K562 (cell line): Measurements from ENCODE around the gene PAH. TPM values are rescaled to one million over a fixed set of nuclear protein-coding genes. Genes with fewer than 3 reads are reported as not detected.

ENCODE experiments used
- ATAC-seq: fragments of 200-7000 bp; cut with Tn5 transposase; 3 replicates; pipeline ENCODE4 v1.9.1; 2020; ENCODE audit warnings: moderate library complexity
- BruUV-seq: library from RNA; stranded (reverse); fragments of 400-500 nt; replicated peaks from 2 replicates; lab custom pipeline; 2021; lab: Mats Ljungman, UMichigan
- CTCF ChIA-PET: fragments of 300-600 bp; formaldehyde crosslinking; extraction: SDS; loops from one replicate; lab custom pipeline; 2021; ENCODE audit warnings: low intra/inter-chr PET ratio; lab: Yijun Ruan, JAX
- POLR2A ChIA-PET: fragments of 300-600, 350-650 bp; sonication (Branson Sonifier 250); formaldehyde crosslinking; extraction: SDS; loops from one replicate; lab custom pipeline; 2021; ENCODE audit warnings: antibody characterized with exemption, inconsistent platforms; lab: Yijun Ruan, JAX
- DNase-seq, 4 experiments: peaks; one replicate each; pipeline versions ENCODE4 v3.0.0 to v3.0.0-alpha.2; 2011 to 2018; ENCODE audit warnings: low spot score in 3 of 4, mixed read lengths in 3 of 4; ENCODE audit errors: extremely low read depth in 1 of 4
- FAIRE-seq: peaks from 2 replicates; lab custom pipeline; 2011; peaks lifted over from hg19 to GRCh38; lab: Jason Lieb, UNC
- H2AFZ ChIP-seq: 2 replicates; pipeline ENCODE4 v1.6.0; 2011; ENCODE audit warnings: low read depth, low read length, control low read depth, inconsistent platforms
- H3K27ac ChIP-seq: fragments of 200-600 bp; 3 replicates; pipeline ENCODE4 v1.8.0; 2011; ENCODE audit warnings: low read depth, mild to moderate bottlenecking, control low read depth, inconsistent platforms, low read length, moderate library complexity, mixed read lengths; ENCODE audit errors: extremely low read depth
- H3K27me3 ChIP-seq, 2 experiments: fragments of 300-600 bp in 1 of 2; 2 replicates in 1 of 2; 3 replicates in 1 of 2; pipeline versions ENCODE4 v1.6.0 to v1.8.0; 2011; ENCODE audit warnings: inconsistent platforms in 2 of 2, low read length in 2 of 2, mild to moderate bottlenecking in 1 of 2, mixed read lengths in 1 of 2, moderate library complexity in 1 of 2; ENCODE audit not compliant: control insufficient read depth in 2 of 2, insufficient read depth in 2 of 2
- H3K36me3 ChIP-seq: fragments of 300-600 bp; 3 replicates; pipeline ENCODE4 v1.8.0; 2011; ENCODE audit warnings: mild to moderate bottlenecking, low read length, inconsistent platforms; ENCODE audit not compliant: control insufficient read depth, insufficient read depth
- H3K4me1 ChIP-seq, 2 experiments: fragments of 200-600 bp in 1 of 2; replicated peaks in 1 of 2; 2 replicates in 1 of 2; 3 replicates in 1 of 2; pipeline versions ENCODE4 v1.5.1 to v1.8.0; 2011; ENCODE audit warnings: inconsistent platforms in 2 of 2, low read length in 2 of 2, mild to moderate bottlenecking in 1 of 2, mixed read lengths in 1 of 2, moderate library complexity in 1 of 2; ENCODE audit not compliant: control insufficient read depth in 2 of 2, insufficient read depth in 2 of 2
- H3K4me2 ChIP-seq: 2 replicates; pipeline ENCODE4 v1.6.1; 2011; ENCODE audit warnings: low read length, control low read depth, inconsistent platforms, mixed read lengths; ENCODE audit not compliant: insufficient read depth
- H3K4me3 ChIP-seq: fragments of 200-600 bp; sonication (generic), shearing (Covaris generic); 2 replicates; pipeline ENCODE4 v1.5.1; 2016; ENCODE audit warnings: control low read depth, inconsistent platforms
- H3K79me2 ChIP-seq: fragments of 200-600 bp; 3 replicates; pipeline ENCODE4 v1.8.0; 2011; ENCODE audit warnings: low read length, inconsistent platforms; ENCODE audit not compliant: control insufficient read depth, insufficient read depth
- H3K9ac ChIP-seq, 2 experiments: 2 replicates each; pipeline versions ENCODE4 v1.6.0 to v1.6.1; 2011; ENCODE audit warnings: low read depth in 2 of 2, low read length in 2 of 2, control low read depth in 1 of 2, inconsistent platforms in 1 of 2, mild to moderate bottlenecking in 1 of 2, mixed read lengths in 1 of 2; ENCODE audit not compliant: insufficient read depth in 1 of 2
- H3K9me1 ChIP-seq: one replicate; pipeline ENCODE4 v1.6.0; 2011; ENCODE audit warnings: inconsistent platforms, mild to moderate bottlenecking, low read length, moderate library complexity; ENCODE audit not compliant: control insufficient read depth, insufficient read depth
- H3K9me3 ChIP-seq: replicated peaks from 2 replicates; pipeline ENCODE4 v1.5.1; 2011; ENCODE audit warnings: low read depth, low read length, inconsistent platforms; ENCODE audit not compliant: control insufficient read depth, insufficient read depth
- H4K20me1 ChIP-seq: replicated peaks from 2 replicates; pipeline ENCODE4 v1.6.1; 2011; ENCODE audit warnings: low read length, inconsistent platforms, mixed read lengths; ENCODE audit not compliant: control insufficient read depth, insufficient read depth
- HDAC6 ChIP-seq: IDR thresholded peaks from 2 replicates; pipeline ENCODE4 v1.6.1; 2012; ENCODE audit warnings: low read depth, mild to moderate bottlenecking, control low read depth, inconsistent platforms, low read length, moderate library complexity
- NFYB ChIP-seq: IDR thresholded peaks from 2 replicates; pipeline ENCODE4 v1.6.1; 2011; ENCODE audit warnings: mild to moderate bottlenecking, moderate library complexity; ENCODE audit not compliant: insufficient read length; ENCODE audit errors: extremely low read depth
- PML ChIP-seq: IDR thresholded peaks from 2 replicates; pipeline ENCODE4 v1.6.1; 2012; ENCODE audit warnings: low read length, inconsistent platforms
- RBM14 ChIP-seq: fragments of 200-400 bp; formaldehyde crosslinking; IDR thresholded peaks from 2 replicates; pipeline ENCODE4 v1.6.1; 2018; ENCODE audit warnings: low read depth, mild to moderate bottlenecking, low read length, moderate library complexity, borderline replicate concordance; ENCODE audit not compliant: insufficient read depth
- ZNF324 ChIP-seq: fragments of 250-450 bp; sonication (Bioruptor Pico); IDR thresholded peaks from 2 replicates; pipeline ENCODE4 v1.4.0; 2020; ENCODE audit warnings: mild to moderate bottlenecking
- WGBS: fragments of 100-300 bp; shearing (Covaris generic); methylation state at CpG from one replicate; pipeline ENCODE4 v1.1.6; 2016; ENCODE audit warnings: low coverage, mixed read lengths; ENCODE audit not compliant: insufficient coverage; ENCODE audit errors: missing lambda C conversion rate; 5-methylcytosine and 5-hydroxymethylcytosine counted together
- in situ Hi-C: fragments of 300-500 bp; cut with MboI; formaldehyde crosslinking; loops from 4 replicates; pipeline ENCODE4 v1.15.0; 2018; ENCODE audit warnings: inconsistent platforms, mixed read lengths
- intact Hi-C: fragments of 100-400 bp; cut with micrococcal nuclease; formaldehyde crosslinking; loops from 2 replicates; pipeline ENCODE4 v1.14.2; 2022
- polyA plus RNA-seq, 8 experiments: library from polyadenylated mRNA; depleted of rRNA in 4 of 8; stranded (reverse) in 5 of 8; unstranded in 3 of 8; fragments of >200 nt; fragmentation: Nextera tagmentation in 2 of 8; fragmentation: Illumina TruSeq in 1 of 8; extraction: Ambion mirVana in 2 of 8; extraction: Trizol in 1 of 8; gene quantifications; 2 replicates each; pipeline versions ENCODE4 v1.2.1 to v1.2.3, GENCODE V29; 2011 to 2014; ENCODE audit warnings: inconsistent platforms in 1 of 8, missing spikeins in 1 of 8
- total RNA-seq, 7 experiments: library from RNA; depleted of rRNA in 6 of 7; stranded (reverse); fragments of >200 nt in 6 of 7; fragmentation: Illumina TruSeq in 2 of 7; extraction: Trizol in 2 of 7; gene quantifications; 2 replicates each; pipeline versions ENCODE4 v1.2.1 to v1.2.3, GENCODE V29; 2011 to 2021; ENCODE audit warnings: low replicate concordance in 1 of 7
- TF ChIP-seq, protein P1 (sequence below): fragments of 200-800 bp; sonication (Bioruptor generic); IDR thresholded peaks from 2 replicates; pipeline ENCODE4 v1.6.1; 2017; ENCODE audit warnings: missing genetic modification characterization, missing compliant biosample characterization
- TF ChIP-seq, protein P2 (sequence below): fragments of 250-450 bp; sonication (Bioruptor Pico); IDR thresholded peaks from 2 replicates; pipeline ENCODE4 v1.4.0; 2020

PAH gene
- total and polyA plus RNA-seq, 9 of the 15 experiments (the other 6 are each of a cell fraction or from before 2014, with no cell fraction given), result 0.13 to 0.75 (median 0.69) TPM; not detected in 6

DNA sequence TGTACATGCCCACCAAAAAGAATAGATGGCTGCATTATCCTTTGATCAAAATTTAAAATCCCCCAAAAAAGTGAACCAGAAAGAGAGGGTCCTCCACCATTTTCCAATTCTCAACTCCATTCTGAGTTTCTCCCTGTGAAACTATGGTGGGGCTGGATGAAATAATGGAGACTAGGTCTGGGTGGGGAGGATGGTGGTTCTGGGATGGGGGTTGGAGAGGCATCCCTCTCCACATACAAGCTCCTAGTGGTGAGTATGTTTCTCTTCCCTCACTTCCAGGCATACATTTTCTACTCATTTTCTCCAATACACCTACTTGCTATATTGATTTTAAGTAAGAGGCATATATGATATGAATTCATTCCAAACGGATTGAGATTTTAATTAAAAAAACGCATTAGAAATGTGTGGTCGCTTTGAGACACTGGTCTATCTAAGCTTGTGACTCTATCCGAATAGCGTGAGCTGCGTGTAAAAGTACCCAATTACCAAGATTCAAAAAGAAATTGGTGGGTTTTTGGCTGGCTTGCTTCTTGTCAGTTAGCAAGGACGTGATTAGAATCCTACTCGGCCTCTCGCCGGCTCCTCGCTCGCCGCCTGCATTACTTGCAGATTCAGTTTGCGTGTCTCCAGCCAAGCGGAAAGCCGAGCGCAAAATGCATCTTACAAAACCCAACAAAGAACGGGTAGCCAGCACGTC, 43.9 kb upstream of the PAH start:
- FAIRE-seq (no peak), ATAC-seq (no peak), DNase-seq (no peak)
- Histone ChIP-seq H3K4me3 (no peak overlapping the region), H3K9me3 (no peaks in the 10 kb centered on the region), H3K4me2 (no peak overlapping the region), H2AFZ (no peak overlapping the region), H4K20me1 (no peaks in the 10 kb centered on the region), H3K79me2 (no peaks in the 10 kb centered on the region), H3K4me1 (peaks cover 0 to 7% of the 10 kb centered on the region in 2 experiments; a peak in 1 of 5 replicates), H3K36me3 (no peaks in the 10 kb centered on the region), H3K27me3 (peaks cover 2 to 30% of the 10 kb centered on the region in 2 experiments; a peak in 4 of 5 replicates), H3K9ac (no peak overlapping the region), H3K9me1 (no peaks in the 10 kb centered on the region), H3K27ac (no peak overlapping the region)
- CTCF ChIA-PET, result interaction anchor here (0.6 kb wide), 1 partner anchor 53 kb away, joined by 3 read pairs; no protein-coding TSS in a partner anchor
- BruUV-seq, result no TSS peak
- in situ Hi-C loops, result no loop called here
- POLR2A ChIA-PET, result no interaction called here
- intact Hi-C loops, result no loop called here
- TF ChIP-seq PML (no peak), HDAC6 (no peak), ZNF324 (CRISPR knock-in tag) (no peak), RBM14 (no peak), NFYB (no peak)
- TF ChIP-seq, protein P1, sequence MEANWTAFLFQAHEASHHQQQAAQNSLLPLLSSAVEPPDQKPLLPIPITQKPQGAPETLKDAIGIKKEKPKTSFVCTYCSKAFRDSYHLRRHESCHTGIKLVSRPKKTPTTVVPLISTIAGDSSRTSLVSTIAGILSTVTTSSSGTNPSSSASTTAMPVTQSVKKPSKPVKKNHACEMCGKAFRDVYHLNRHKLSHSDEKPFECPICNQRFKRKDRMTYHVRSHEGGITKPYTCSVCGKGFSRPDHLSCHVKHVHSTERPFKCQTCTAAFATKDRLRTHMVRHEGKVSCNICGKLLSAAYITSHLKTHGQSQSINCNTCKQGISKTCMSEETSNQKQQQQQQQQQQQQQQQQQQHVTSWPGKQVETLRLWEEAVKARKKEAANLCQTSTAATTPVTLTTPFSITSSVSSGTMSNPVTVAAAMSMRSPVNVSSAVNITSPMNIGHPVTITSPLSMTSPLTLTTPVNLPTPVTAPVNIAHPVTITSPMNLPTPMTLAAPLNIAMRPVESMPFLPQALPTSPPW (CRISPR knock-in tag), result no peak
- TF ChIP-seq, protein P2, sequence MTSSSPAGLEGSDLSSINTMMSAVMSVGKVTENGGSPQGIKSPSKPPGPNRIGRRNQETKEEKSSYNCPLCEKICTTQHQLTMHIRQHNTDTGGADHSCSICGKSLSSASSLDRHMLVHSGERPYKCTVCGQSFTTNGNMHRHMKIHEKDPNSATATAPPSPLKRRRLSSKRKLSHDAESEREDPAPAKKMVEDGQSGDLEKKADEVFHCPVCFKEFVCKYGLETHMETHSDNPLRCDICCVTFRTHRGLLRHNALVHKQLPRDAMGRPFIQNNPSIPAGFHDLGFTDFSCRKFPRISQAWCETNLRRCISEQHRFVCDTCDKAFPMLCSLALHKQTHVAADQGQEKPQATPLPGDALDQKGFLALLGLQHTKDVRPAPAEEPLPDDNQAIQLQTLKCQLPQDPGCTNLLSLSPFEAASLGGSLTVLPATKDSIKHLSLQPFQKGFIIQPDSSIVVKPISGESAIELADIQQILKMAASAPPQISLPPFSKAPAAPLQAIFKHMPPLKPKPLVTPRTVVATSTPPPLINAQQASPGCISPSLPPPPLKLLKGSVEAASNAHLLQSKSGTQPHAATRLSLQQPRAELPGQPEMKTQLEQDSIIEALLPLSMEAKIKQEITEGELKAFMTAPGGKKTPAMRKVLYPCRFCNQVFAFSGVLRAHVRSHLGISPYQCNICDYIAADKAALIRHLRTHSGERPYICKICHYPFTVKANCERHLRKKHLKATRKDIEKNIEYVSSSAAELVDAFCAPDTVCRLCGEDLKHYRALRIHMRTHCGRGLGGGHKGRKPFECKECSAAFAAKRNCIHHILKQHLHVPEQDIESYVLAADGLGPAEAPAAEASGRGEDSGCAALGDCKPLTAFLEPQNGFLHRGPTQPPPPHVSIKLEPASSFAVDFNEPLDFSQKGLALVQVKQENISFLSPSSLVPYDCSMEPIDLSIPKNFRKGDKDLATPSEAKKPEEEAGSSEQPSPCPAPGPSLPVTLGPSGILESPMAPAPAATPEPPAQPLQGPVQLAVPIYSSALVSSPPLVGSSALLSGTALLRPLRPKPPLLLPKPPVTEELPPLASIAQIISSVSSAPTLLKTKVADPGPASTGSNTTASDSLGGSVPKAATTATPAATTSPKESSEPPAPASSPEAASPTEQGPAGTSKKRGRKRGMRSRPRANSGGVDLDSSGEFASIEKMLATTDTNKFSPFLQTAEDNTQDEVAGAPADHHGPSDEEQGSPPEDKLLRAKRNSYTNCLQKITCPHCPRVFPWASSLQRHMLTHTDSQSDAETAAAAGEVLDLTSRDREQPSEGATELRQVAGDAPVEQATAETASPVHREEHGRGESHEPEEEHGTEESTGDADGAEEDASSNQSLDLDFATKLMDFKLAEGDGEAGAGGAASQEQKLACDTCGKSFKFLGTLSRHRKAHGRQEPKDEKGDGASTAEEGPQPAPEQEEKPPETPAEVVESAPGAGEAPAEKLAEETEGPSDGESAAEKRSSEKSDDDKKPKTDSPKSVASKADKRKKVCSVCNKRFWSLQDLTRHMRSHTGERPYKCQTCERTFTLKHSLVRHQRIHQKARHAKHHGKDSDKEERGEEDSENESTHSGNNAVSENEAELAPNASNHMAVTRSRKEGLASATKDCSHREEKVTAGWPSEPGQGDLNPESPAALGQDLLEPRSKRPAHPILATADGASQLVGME, result no peak
- WGBS, result under 1% methylated on average over 19 of the region's 19 CpGs
